NB4 (cell line): ENCODE results near the gene UTP20.

ENCODE experiments used
- CTCF ChIP-seq: IDR thresholded peaks from one replicate; pipeline ENCODE4 v1.5.1; 2012; ENCODE audit warnings: low read depth, low read length
- MAX ChIP-seq: IDR thresholded peaks from 2 replicates; pipeline ENCODE4 v1.6.1; 2011; ENCODE audit warnings: low read depth, low read length
- MYC ChIP-seq: IDR thresholded peaks from 2 replicates; pipeline ENCODE4 v1.6.1; 2011; ENCODE audit warnings: low read depth, low read length
- POLR2A ChIP-seq: IDR thresholded peaks from 2 replicates; pipeline ENCODE4 v1.6.1; 2011; ENCODE audit warnings: mild to moderate bottlenecking; ENCODE audit not compliant: insufficient read length; ENCODE audit errors: extremely low read depth

DNA sequence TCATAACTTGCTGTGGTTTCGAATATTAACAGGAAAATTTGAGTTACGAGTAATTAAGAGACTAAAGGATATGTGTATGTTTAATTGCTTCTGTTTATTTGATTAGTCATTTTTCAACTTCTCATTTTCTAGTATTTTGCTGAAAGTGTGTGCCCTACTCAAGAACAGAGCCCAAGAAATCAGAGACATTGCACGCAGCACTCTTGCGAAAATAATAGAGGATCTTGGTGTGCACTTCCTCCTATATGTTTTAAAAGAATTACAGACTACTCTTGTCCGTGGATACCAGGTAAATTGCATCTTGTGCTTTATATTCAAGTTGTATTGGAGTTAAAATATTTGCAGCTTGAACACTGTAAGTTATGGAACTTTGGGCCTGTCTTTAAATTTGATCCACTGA is 76.9 kb downstream of the UTP20 start:
- TF ChIP-seq CTCF (no peak), POLR2A (no peak), MYC (no peak), MAX (no peak)
